Calu3 (cell line): ENCODE results near the gene MRPS18A. TPM values are rescaled to one million over a fixed set of nuclear protein-coding genes. Genes with fewer than 3 reads are reported as not detected.

Experiments used
- BruUV-seq: library from RNA; stranded (reverse); fragments of 400-500 nt; replicated peaks from 2 replicates; lab custom pipeline; 2021; lab: Mats Ljungman, UMichigan
- CTCF ChIA-PET: fragments of 300-600 bp; sonication (Branson Sonifier 250); formaldehyde crosslinking; loops from one replicate; lab custom pipeline; 2022; ENCODE audit warnings: antibody characterized with exemption; lab: Charles Lee
- DNase-seq: peaks from one replicate; pipeline ENCODE4 v3.0.0; 2022
- H3K27ac Mint-ChIP-seq: one replicate; pipeline ENCODE4 v1.8.0; 2022; ENCODE audit warnings: mixed read lengths; ENCODE audit not compliant: unreplicated experiment
- H3K27me3 Mint-ChIP-seq: one replicate; pipeline ENCODE4 v1.8.0; 2022; ENCODE audit warnings: mixed read lengths; ENCODE audit not compliant: unreplicated experiment
- H3K36me3 Mint-ChIP-seq: one replicate; pipeline ENCODE4 v1.8.0; 2022; ENCODE audit warnings: mild to moderate bottlenecking, moderate library complexity, mixed read lengths; ENCODE audit not compliant: insufficient read depth, unreplicated experiment
- H3K4me1 Mint-ChIP-seq: one replicate; pipeline ENCODE4 v1.8.0; 2022; ENCODE audit warnings: mild to moderate bottlenecking, low read depth, mixed read lengths; ENCODE audit not compliant: unreplicated experiment
- H3K4me3 Mint-ChIP-seq: one replicate; pipeline ENCODE4 v1.8.0; 2022; ENCODE audit warnings: mild to moderate bottlenecking, low read depth, moderate library complexity, mixed read lengths; ENCODE audit not compliant: unreplicated experiment
- H3K9me3 Mint-ChIP-seq: one replicate; pipeline ENCODE4 v1.8.0; 2022; ENCODE audit warnings: low read depth, mixed read lengths; ENCODE audit not compliant: unreplicated experiment
- CTCF ChIP-seq: fragments of 200-600 bp; IDR thresholded peaks from one replicate; pipeline ENCODE4 v1.8.0; 2022; ENCODE audit warnings: antibody characterized with exemption; ENCODE audit not compliant: unreplicated experiment
- intact Hi-C: fragments of 100-400 bp; cut with micrococcal nuclease; formaldehyde crosslinking; loops from one replicate; pipeline ENCODE4 v1.10.0; 2022; ENCODE audit not compliant: unreplicated experiment
- total RNA-seq: library from RNA; stranded (reverse); gene quantifications from 2 replicates; pipeline ENCODE4 v1.2.3, GENCODE V29; 2022

The MRPS18A gene
- total RNA-seq, 1 experiment from 2014 or later = 88.8 TPM

GRCh38 chr6:43648248-43648647 lies 39.3 kb downstream of the MRPS18A start:
- no peak for TF ChIP-seq CTCF
- H3K36me3 Mint-ChIP-seq = no peaks in the 10 kb centered on the region
- H3K4me3 Mint-ChIP-seq = no peak overlapping the region
- H3K4me1 Mint-ChIP-seq = no peaks in the 10 kb centered on the region
- H3K27ac Mint-ChIP-seq = no peak overlapping the region
- BruUV-seq = no TSS peak
- CTCF ChIA-PET = interaction anchor here (1.0 kb wide), 1 partner anchor 19 kb away, joined by 3 read pairs; no protein-coding TSS in a partner anchor
- no peaks in the 10 kb centered on the region for H3K9me3 Mint-ChIP-seq
- H3K27me3 Mint-ChIP-seq = no peaks in the 10 kb centered on the region
- DNase-seq = no peak
- intact Hi-C loops = no loop called here

GRCh38 chr6:43647613-43648012 lies 40.0 kb downstream of the MRPS18A start:
- no peak for TF ChIP-seq CTCF
- Mint-ChIP-seq H3K4me3 (no peak overlapping the region), H3K27ac (no peak overlapping the region), H3K27me3 (no peaks in the 10 kb centered on the region), H3K9me3 (no peaks in the 10 kb centered on the region), H3K4me1 (no peaks in the 10 kb centered on the region), H3K36me3 (peaks cover 4% of the 10 kb centered on the region)
- CTCF ChIA-PET = interaction anchor here (1.0 kb wide), 1 partner anchor 20 kb away, joined by 3 read pairs; no protein-coding TSS in a partner anchor
- no peak for DNase-seq
- intact Hi-C loops = no loop called here
- BruUV-seq = no TSS peak

- DNase-seq = no peak
- H3K27me3 Mint-ChIP-seq = no peaks in the 10 kb centered on the region
- H3K4me3 Mint-ChIP-seq = no peak overlapping the region
- H3K27ac Mint-ChIP-seq = no peak overlapping the region
- H3K36me3 Mint-ChIP-seq = peaks cover 17% of the 10 kb centered on the region
- H3K9me3 Mint-ChIP-seq = no peaks in the 10 kb centered on the region
- intact Hi-C loops = no loop called here
- CTCF ChIA-PET = no interaction called here
- H3K4me1 Mint-ChIP-seq = no peaks in the 10 kb centered on the region
- no TSS peak for BruUV-seq
- no peak for TF ChIP-seq CTCF
Measured at GRCh38 chr6:43645613-43645964, 42.0 kb downstream of the MRPS18A start.

- no peak for TF ChIP-seq CTCF
- Mint-ChIP-seq H3K4me3 (no peak within 1 kb of the TSS), H3K4me1 (peaks cover 5% of the 10 kb centered on the region), H3K27ac (no peak within 1 kb of the TSS), H3K9me3 (no peaks in the 10 kb centered on the region), H3K36me3 (peaks cover 23% of the 10 kb centered on the region), H3K27me3 (no peaks in the 10 kb centered on the region)
- DNase-seq = no peak
- CTCF ChIA-PET = no interaction called here
- intact Hi-C loops = no loop called here
- no TSS peak for BruUV-seq
Measured at GRCh38 chr6:43644940-43645612, 42.5 kb downstream of the MRPS18A start, which contains the start of gene RSPH9. Gene RSPH9, plus strand, starts transcription at chr6:43645036. Its CDS starts 63 bp downstream, at chr6:43645099.
